ENCODE measurements around the gene ZSWIM1.

The ZSWIM1 gene

GRCh38 chr20:45909336-45909808 is 28.3 kb downstream of the ZSWIM1 start:
- DNase-seq (ENCODE audit: low read depth): no peak

- no peak for DNase-seq (ENCODE audit: low read depth)
Measured at GRCh38 chr20:45909817-45910669, 29.0 kb downstream of the ZSWIM1 start.

- DNase-seq (ENCODE audit: low read depth): peak; percentile 100
Measured at GRCh38 chr20:45910670-45911485, 29.9 kb downstream of the ZSWIM1 start.

- peak; percentile 62 for DNase-seq (ENCODE audit: low read depth)
Measured at GRCh38 chr20:45911486-45912343, 30.7 kb downstream of the ZSWIM1 start, which contains the start of gene PLTP. PLTP (minus strand) TSS chr20:45912155; CDS start chr20:45911452, 703 bp downstream.

GRCh38 chr20:45912344-45912682 is 31.3 kb downstream of the ZSWIM1 start:
- no peak for DNase-seq (ENCODE audit: low read depth)

- peak; percentile 35 for DNase-seq (ENCODE audit: low read depth)
Measured at GRCh38 chr20:45913116-45913515, 32.1 kb downstream of the ZSWIM1 start.

- DNase-seq (ENCODE audit: low read depth): peak; percentile 56
Measured at GRCh38 chr20:45917790-45918141, 36.7 kb downstream of the ZSWIM1 start.

- peak; percentile 54 for DNase-seq (ENCODE audit: low read depth)
Measured at GRCh38 chr20:45918182-45918737, 37.2 kb downstream of the ZSWIM1 start.

- DNase-seq (ENCODE audit: low read depth): peak; percentile 56
Measured at GRCh38 chr20:45918779-45919537, 37.9 kb downstream of the ZSWIM1 start.

GRCh38 chr20:45919542-45920399 is 38.7 kb downstream of the ZSWIM1 start:
- peak; percentile 95 for DNase-seq (ENCODE audit: low read depth)

GRCh38 chr20:45920462-45921336 is 39.7 kb downstream of the ZSWIM1 start:
- DNase-seq (ENCODE audit: low read depth): peak; percentile 60

GRCh38 chr20:45921337-45922189 is 40.5 kb downstream of the ZSWIM1 start:
- no peak for DNase-seq (ENCODE audit: low read depth)

- peak; percentile 72 for DNase-seq (ENCODE audit: low read depth)
Measured at GRCh38 chr20:45924391-45925261, 43.6 kb downstream of the ZSWIM1 start.

GRCh38 chr20:45925821-45926506 is 44.9 kb downstream of the ZSWIM1 start:
- no peak for DNase-seq (ENCODE audit: low read depth)

GRCh38 chr20:45926731-45927070 is 45.7 kb downstream of the ZSWIM1 start:
- no peak for DNase-seq (ENCODE audit: low read depth)

GRCh38 chr20:45927071-45927878 is 46.2 kb downstream of the ZSWIM1 start:
- DNase-seq (ENCODE audit: low read depth): no peak
